Measurements from ENCODE around the gene MYCN. TPM values are rescaled to one million over a fixed set of nuclear protein-coding genes. Genes with fewer than 3 reads are reported as not detected.

Gene MYCN
- total RNA-seq = not detected in 2 replicates

GRCh38 chr2:15939854-15940660 is at the start of gene MYCN:
TSS of gene MYCN (plus strand) at chr2:15940550. CDS start at chr2:15942065, 1,515 bp downstream.
- Mint-ChIP-seq H3K27me3 (ENCODE audit: insufficient read depth) (peaks cover 59% of the 10 kb centered on the region), H3K27ac (no peak within 1 kb of the TSS), H3K4me1 (ENCODE audit: low read depth) (peaks cover 5% of the 10 kb centered on the region), H3K36me3 (ENCODE audit: low read depth) (no peaks in the 10 kb centered on the region), H3K4me3 (no peak within 1 kb of the TSS), H3K9me3 (no peaks in the 10 kb centered on the region)
- intact Hi-C loops (cut with micrococcal nuclease) = loop anchor here (2.0 to 5.0 kb wide), 2 partner anchors 567 to 817 kb away; no protein-coding TSS in a partner anchor
- peak; percentile 10 for DNase-seq (ENCODE audit: low spot score)

- no peak for DNase-seq (ENCODE audit: low spot score)
- Mint-ChIP-seq H3K36me3 (ENCODE audit: low read depth) (no peaks in the 10 kb centered on the region), H3K27me3 (ENCODE audit: insufficient read depth) (no peaks in the 10 kb centered on the region), H3K9me3 (peaks cover 1% of the 10 kb centered on the region), H3K4me3 (no peak overlapping the region), H3K27ac (no peak overlapping the region), H3K4me1 (ENCODE audit: low read depth) (no peaks in the 10 kb centered on the region)
- intact Hi-C loops (cut with micrococcal nuclease) = no loop called here
Observed at GRCh38 chr2:15890936-15891905, 49.1 kb upstream of the MYCN start.

GRCh38 chr2:15892151-15892880 is 48.0 kb upstream of the MYCN start:
- Mint-ChIP-seq H3K9me3 (peaks cover 9% of the 10 kb centered on the region), H3K27me3 (ENCODE audit: insufficient read depth) (no peaks in the 10 kb centered on the region), H3K27ac (no peak overlapping the region), H3K4me1 (ENCODE audit: low read depth) (no peaks in the 10 kb centered on the region), H3K36me3 (ENCODE audit: low read depth) (no peaks in the 10 kb centered on the region), H3K4me3 (no peak overlapping the region)
- intact Hi-C loops (cut with micrococcal nuclease) = no loop called here
- no peak for DNase-seq (ENCODE audit: low spot score)

- Mint-ChIP-seq H3K9me3 (peaks cover 16% of the 10 kb centered on the region), H3K27me3 (ENCODE audit: insufficient read depth) (no peaks in the 10 kb centered on the region), H3K27ac (no peak overlapping the region), H3K4me1 (ENCODE audit: low read depth) (no peaks in the 10 kb centered on the region), H3K36me3 (ENCODE audit: low read depth) (no peaks in the 10 kb centered on the region), H3K4me3 (no peak overlapping the region)
- intact Hi-C loops (cut with micrococcal nuclease) = no loop called here
- no peak for DNase-seq (ENCODE audit: low spot score)
Observed at GRCh38 chr2:15893085-15893484, 47.3 kb upstream of the MYCN start.

GRCh38 chr2:15893689-15894480 is 46.5 kb upstream of the MYCN start:
- Mint-ChIP-seq H3K4me1 (ENCODE audit: low read depth) (no peaks in the 10 kb centered on the region), H3K9me3 (peaks cover 19% of the 10 kb centered on the region), H3K27ac (no peak overlapping the region), H3K27me3 (ENCODE audit: insufficient read depth) (no peaks in the 10 kb centered on the region), H3K4me3 (no peak overlapping the region), H3K36me3 (ENCODE audit: low read depth) (no peaks in the 10 kb centered on the region)
- DNase-seq (ENCODE audit: low spot score) = no peak
- intact Hi-C loops (cut with micrococcal nuclease) = no loop called here

GRCh38 chr2:15894481-15895144 is 45.7 kb upstream of the MYCN start:
- no peak overlapping the region for H3K4me3 Mint-ChIP-seq
- H3K27me3 Mint-ChIP-seq (ENCODE audit: insufficient read depth) = no peaks in the 10 kb centered on the region
- H3K9me3 Mint-ChIP-seq = peaks cover 19% of the 10 kb centered on the region
- no peak overlapping the region for H3K27ac Mint-ChIP-seq
- H3K4me1 Mint-ChIP-seq (ENCODE audit: low read depth) = no peaks in the 10 kb centered on the region
- intact Hi-C loops (cut with micrococcal nuclease) = no loop called here
- no peak for DNase-seq (ENCODE audit: low spot score)
- H3K36me3 Mint-ChIP-seq (ENCODE audit: low read depth) = no peaks in the 10 kb centered on the region

GRCh38 chr2:15895615-15896469 is 44.5 kb upstream of the MYCN start:
- intact Hi-C loops (cut with micrococcal nuclease) = no loop called here
- Mint-ChIP-seq H3K27ac (no peak overlapping the region), H3K9me3 (peaks cover 19% of the 10 kb centered on the region), H3K27me3 (ENCODE audit: insufficient read depth) (no peaks in the 10 kb centered on the region), H3K36me3 (ENCODE audit: low read depth) (no peaks in the 10 kb centered on the region), H3K4me1 (ENCODE audit: low read depth) (no peaks in the 10 kb centered on the region), H3K4me3 (no peak overlapping the region)
- no peak for DNase-seq (ENCODE audit: low spot score)

GRCh38 chr2:15896859-15897258 is 43.5 kb upstream of the MYCN start:
- no peak overlapping the region for H3K27ac Mint-ChIP-seq
- peaks cover 19% of the 10 kb centered on the region for H3K9me3 Mint-ChIP-seq
- H3K36me3 Mint-ChIP-seq (ENCODE audit: low read depth) = no peaks in the 10 kb centered on the region
- intact Hi-C loops (cut with micrococcal nuclease) = no loop called here
- no peaks in the 10 kb centered on the region for H3K4me1 Mint-ChIP-seq (ENCODE audit: low read depth)
- DNase-seq (ENCODE audit: low spot score) = no peak
- H3K27me3 Mint-ChIP-seq (ENCODE audit: insufficient read depth) = no peaks in the 10 kb centered on the region
- H3K4me3 Mint-ChIP-seq = no peak overlapping the region

- no peaks in the 10 kb centered on the region for H3K27me3 Mint-ChIP-seq (ENCODE audit: insufficient read depth)
- H3K9me3 Mint-ChIP-seq = peaks cover 19% of the 10 kb centered on the region
- no peaks in the 10 kb centered on the region for H3K4me1 Mint-ChIP-seq (ENCODE audit: low read depth)
- H3K27ac Mint-ChIP-seq = no peak overlapping the region
- no peak overlapping the region for H3K4me3 Mint-ChIP-seq
- no peaks in the 10 kb centered on the region for H3K36me3 Mint-ChIP-seq (ENCODE audit: low read depth)
- DNase-seq (ENCODE audit: low spot score) = no peak
- intact Hi-C loops (cut with micrococcal nuclease) = no loop called here
Observed at GRCh38 chr2:15897431-15898098, 42.8 kb upstream of the MYCN start.

GRCh38 chr2:15899327-15899612 is 41.1 kb upstream of the MYCN start:
- Mint-ChIP-seq H3K27me3 (ENCODE audit: insufficient read depth) (no peaks in the 10 kb centered on the region), H3K4me1 (ENCODE audit: low read depth) (no peaks in the 10 kb centered on the region), H3K4me3 (no peak overlapping the region), H3K27ac (no peak overlapping the region), H3K36me3 (ENCODE audit: low read depth) (no peaks in the 10 kb centered on the region), H3K9me3 (peaks cover 19% of the 10 kb centered on the region)
- intact Hi-C loops (cut with micrococcal nuclease) = no loop called here
- no peak for DNase-seq (ENCODE audit: low spot score)
